ENCODE results near the gene PSMG4. TPM values are rescaled to one million over a fixed set of nuclear protein-coding genes. Genes with fewer than 3 reads are reported as not detected.

The PSMG4 gene
- total and polyA plus RNA-seq, 10 of the 15 experiments (the other 5 are each of a cell fraction or from before 2014, with no cell fraction given), result 7.1 to 62.6 (median 29.8) TPM

Other genes starting within 250 kb of the PSMG4 start
- 6.5 TPM in 2 replicates for gene RIPK1, start 190.5 kb upstream of the PSMG4 start, total RNA-seq (2014; rRNA removed)
- gene RIPK1, start 190.5 kb upstream of the PSMG4 start, total RNA-seq (2014; rRNA removed; fragmentation: Illumina TruSeq; extraction: Trizol), result 6.6 and 6.8 TPM in 2 replicates
- 6.4 and 7.2 TPM in 2 replicates for gene RIPK1, start 190.5 kb upstream of the PSMG4 start, total RNA-seq (2021)
- 11.2 and 12.5 TPM in 2 replicates for gene RIPK1, start 190.5 kb upstream of the PSMG4 start, polyA plus RNA-seq (2011; rRNA removed)
- 9.4 and 10.9 TPM in 2 replicates for gene RIPK1, start 190.5 kb upstream of the PSMG4 start, polyA plus RNA-seq (2014; fragmentation: Illumina TruSeq; extraction: Trizol)
- gene RIPK1, start 190.5 kb upstream of the PSMG4 start, polyA plus RNA-seq (2014; fragmentation: Nextera tagmentation; extraction: Ambion mirVana), result 1 to 10 TPM; 1.6 to 2.2 TPM
- gene RIPK1, start 190.5 kb upstream of the PSMG4 start, polyA plus RNA-seq (2014; rRNA removed), result 5.1 and 6.2 TPM in 2 replicates
- gene RIPK1, start 190.5 kb upstream of the PSMG4 start, polyA plus RNA-seq (2016; fragmentation: Nextera tagmentation; extraction: Ambion mirVana), result 1 to 10 TPM; 3.8 to 5.1 TPM
- gene BPHL, start 140.2 kb upstream of the PSMG4 start, total RNA-seq (2014; rRNA removed), result 11.3 and 12.2 TPM in 2 replicates
- gene BPHL, start 140.2 kb upstream of the PSMG4 start, total RNA-seq (2014; rRNA removed; fragmentation: Illumina TruSeq; extraction: Trizol), result 10.9 and 12.9 TPM in 2 replicates
- gene BPHL, start 140.2 kb upstream of the PSMG4 start, total RNA-seq (2021), result 12.9 and 13.7 TPM in 2 replicates
- 11.2 and 11.8 TPM in 2 replicates for gene BPHL, start 140.2 kb upstream of the PSMG4 start, polyA plus RNA-seq (2011; rRNA removed)
- 10.8 and 11.7 TPM in 2 replicates for gene BPHL, start 140.2 kb upstream of the PSMG4 start, polyA plus RNA-seq (2014; fragmentation: Illumina TruSeq; extraction: Trizol)
- 10 to 100 TPM in 1 of 2 experiments, 1 to 10 TPM in 1; 8.0 to 12.9 TPM for gene BPHL, start 140.2 kb upstream of the PSMG4 start, polyA plus RNA-seq (2014; fragmentation: Nextera tagmentation; extraction: Ambion mirVana)
- gene BPHL, start 140.2 kb upstream of the PSMG4 start, polyA plus RNA-seq (2014; rRNA removed), result 13.3 and 13.8 TPM in 2 replicates
- gene BPHL, start 140.2 kb upstream of the PSMG4 start, polyA plus RNA-seq (2016; fragmentation: Nextera tagmentation; extraction: Ambion mirVana), result 10 to 100 TPM; 15.9 to 17.8 TPM
- gene TUBB2A, start 101.4 kb upstream of the PSMG4 start, total RNA-seq (2014; rRNA removed), result 47.0 and 49.5 TPM in 2 replicates
- 17.8 and 22.7 TPM in 2 replicates for gene TUBB2A, start 101.4 kb upstream of the PSMG4 start, total RNA-seq (2014; rRNA removed; fragmentation: Illumina TruSeq; extraction: Trizol)
- gene TUBB2A, start 101.4 kb upstream of the PSMG4 start, total RNA-seq (2021), result 46.6 and 47.6 TPM in 2 replicates
- 2.3 and 4.9 TPM in 2 replicates for gene TUBB2A, start 101.4 kb upstream of the PSMG4 start, polyA plus RNA-seq (2011; rRNA removed)
- gene TUBB2A, start 101.4 kb upstream of the PSMG4 start, polyA plus RNA-seq (2014; fragmentation: Illumina TruSeq; extraction: Trizol), result 9.6 and 23.1 TPM in 2 replicates
- gene TUBB2A, start 101.4 kb upstream of the PSMG4 start, polyA plus RNA-seq (2014; fragmentation: Nextera tagmentation; extraction: Ambion mirVana), result 1 to 10 TPM; 2.2 to 6.0 TPM
- 46.1 and 49.3 TPM in 2 replicates for gene TUBB2A, start 101.4 kb upstream of the PSMG4 start, polyA plus RNA-seq (2014; rRNA removed)
- 10 to 100 TPM; 39.5 to 44.0 TPM for gene TUBB2A, start 101.4 kb upstream of the PSMG4 start, polyA plus RNA-seq (2016; fragmentation: Nextera tagmentation; extraction: Ambion mirVana)
- 45.4 and 54.7 TPM in 2 replicates for gene TUBB2B, start 31.3 kb upstream of the PSMG4 start, total RNA-seq (2014; rRNA removed)
- 32.7 and 36.9 TPM in 2 replicates for gene TUBB2B, start 31.3 kb upstream of the PSMG4 start, total RNA-seq (2014; rRNA removed; fragmentation: Illumina TruSeq; extraction: Trizol)
- 55.4 and 63.2 TPM in 2 replicates for gene TUBB2B, start 31.3 kb upstream of the PSMG4 start, total RNA-seq (2021)
- gene TUBB2B, start 31.3 kb upstream of the PSMG4 start, polyA plus RNA-seq (2011; rRNA removed), result 1.7 and 3.6 TPM in 2 replicates
- gene TUBB2B, start 31.3 kb upstream of the PSMG4 start, polyA plus RNA-seq (2014; fragmentation: Illumina TruSeq; extraction: Trizol), result 14.3 and 30.9 TPM in 2 replicates
- 1 to 10 TPM; 2.6 to 5.8 TPM for gene TUBB2B, start 31.3 kb upstream of the PSMG4 start, polyA plus RNA-seq (2014; fragmentation: Nextera tagmentation; extraction: Ambion mirVana)
- 75.2 and 81.4 TPM in 2 replicates for gene TUBB2B, start 31.3 kb upstream of the PSMG4 start, polyA plus RNA-seq (2014; rRNA removed)
- 10 to 100 TPM in 1 of 2 experiments, 1 to 10 TPM in 1; 7.9 to 11.6 TPM for gene TUBB2B, start 31.3 kb upstream of the PSMG4 start, polyA plus RNA-seq (2016; fragmentation: Nextera tagmentation; extraction: Ambion mirVana)
- gene SLC22A23, start 198.1 kb downstream of the PSMG4 start, total RNA-seq (2014; rRNA removed), result 1.7 and 1.9 TPM in 2 replicates
- gene SLC22A23, start 198.1 kb downstream of the PSMG4 start, total RNA-seq (2014; rRNA removed; fragmentation: Illumina TruSeq; extraction: Trizol), result 0.67 and 0.88 TPM in 2 replicates
- 2.4 and 3.0 TPM in 2 replicates for gene SLC22A23, start 198.1 kb downstream of the PSMG4 start, total RNA-seq (2021)
- 0.14 and 0.42 TPM in 2 replicates for gene SLC22A23, start 198.1 kb downstream of the PSMG4 start, polyA plus RNA-seq (2011; rRNA removed)
- 0.33 and 0.94 TPM in 2 replicates for gene SLC22A23, start 198.1 kb downstream of the PSMG4 start, polyA plus RNA-seq (2014; fragmentation: Illumina TruSeq; extraction: Trizol)
- gene SLC22A23, start 198.1 kb downstream of the PSMG4 start, polyA plus RNA-seq (2014; fragmentation: Nextera tagmentation; extraction: Ambion mirVana), result under 1 TPM; 0.20 to 0.24 TPM
- gene SLC22A23, start 198.1 kb downstream of the PSMG4 start, polyA plus RNA-seq (2014; rRNA removed), result 1.1 and 1.4 TPM in 2 replicates
- under 1 TPM; 0.55 to 0.81 TPM for gene SLC22A23, start 198.1 kb downstream of the PSMG4 start, polyA plus RNA-seq (2016; fragmentation: Nextera tagmentation; extraction: Ambion mirVana)

All from GM12878 (cell line).